Stimulated activated CD8-positive, alpha-beta memory T cell treated with anti-CD3 and anti-CD28 coated beads, Interleukin-7, amount 100 ng/mL, for 4 hours (primary cell): ENCODE data around the gene CDY2B.
"Not testable (repeated sequence)": the region's sequence is repeated elsewhere in the genome, so short reads cannot be mapped to it uniquely, and the experiment has no call there.

Source experiments
- DNase-seq, 2 donors: peaks; one replicate each; pipeline ENCODE4 v3.0.0-alpha.2; 2020; ENCODE audit warnings: low read depth in 2 of 2

Gene CDY2B, protein sequence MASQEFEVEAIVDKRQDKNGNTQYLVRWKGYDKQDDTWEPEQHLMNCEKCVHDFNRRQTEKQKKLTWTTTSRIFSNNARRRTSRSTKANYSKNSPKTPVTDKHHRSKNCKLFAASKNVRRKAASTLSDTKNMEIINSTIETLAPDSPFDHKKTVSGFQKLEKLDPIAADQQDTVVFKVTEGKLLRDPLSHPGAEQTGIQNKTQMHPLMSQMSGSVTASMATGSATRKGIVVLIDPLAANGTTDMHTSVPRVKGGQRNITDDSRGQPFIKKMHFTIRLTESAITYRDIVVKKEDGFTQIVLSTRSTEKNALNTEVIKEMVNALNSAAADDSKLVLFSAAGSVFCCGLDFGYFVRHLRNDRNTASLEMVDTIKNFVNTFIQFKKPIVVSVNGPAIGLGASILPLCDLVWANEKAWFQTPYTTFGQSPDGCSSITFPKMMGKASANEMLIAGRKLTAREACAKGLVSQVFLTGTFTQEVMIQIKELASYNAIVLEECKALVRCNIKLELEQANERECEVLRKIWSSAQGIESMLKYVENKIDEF

DNA sequence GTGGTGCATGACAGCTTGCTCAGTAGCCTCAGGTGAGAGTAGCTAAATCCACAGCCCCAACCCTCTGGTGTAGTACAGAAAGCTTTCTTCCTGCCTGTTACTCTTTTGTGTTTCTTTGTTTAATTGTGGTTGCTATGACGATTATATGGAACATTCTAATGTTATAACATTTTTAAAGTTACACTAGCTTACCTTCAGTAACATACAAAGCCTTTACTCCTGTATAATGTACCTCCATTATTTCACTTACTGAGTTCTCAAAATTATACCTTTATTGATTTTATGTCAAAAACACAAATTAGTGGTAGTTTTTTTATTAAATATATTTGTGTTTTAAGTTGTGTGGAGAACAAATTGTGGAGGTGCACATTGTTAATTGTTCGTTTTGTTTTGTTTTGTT lies at the start of gene CDY2B:
Gene CDY2B (minus strand): TSS at position 101 of the 400 bp plus-strand sequence. CDS start 328 bp downstream, outside the sequence.
- DNase-seq: not testable (repeated sequence)

DNA sequence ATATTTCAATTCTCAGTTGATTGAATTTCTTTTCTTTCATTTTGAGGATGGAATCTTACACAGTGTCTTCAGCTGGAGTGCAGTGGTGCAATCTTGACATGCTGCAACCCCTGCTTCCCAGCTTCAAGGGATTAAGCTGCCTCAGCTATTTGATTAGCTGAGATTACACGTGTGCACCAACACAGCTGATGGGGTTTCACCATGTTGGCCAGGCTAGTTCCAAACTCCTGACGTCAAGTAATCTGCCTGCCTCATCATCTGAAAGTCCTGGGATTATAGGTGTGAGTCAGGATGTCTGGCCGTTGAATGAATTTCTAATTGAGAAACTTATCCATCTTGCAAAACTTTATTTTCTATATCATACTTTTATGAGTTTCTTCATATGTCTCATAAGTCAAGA lies 28.0 kb upstream of the CDY2B start:
- DNase-seq: not testable (repeated sequence)

DNA sequence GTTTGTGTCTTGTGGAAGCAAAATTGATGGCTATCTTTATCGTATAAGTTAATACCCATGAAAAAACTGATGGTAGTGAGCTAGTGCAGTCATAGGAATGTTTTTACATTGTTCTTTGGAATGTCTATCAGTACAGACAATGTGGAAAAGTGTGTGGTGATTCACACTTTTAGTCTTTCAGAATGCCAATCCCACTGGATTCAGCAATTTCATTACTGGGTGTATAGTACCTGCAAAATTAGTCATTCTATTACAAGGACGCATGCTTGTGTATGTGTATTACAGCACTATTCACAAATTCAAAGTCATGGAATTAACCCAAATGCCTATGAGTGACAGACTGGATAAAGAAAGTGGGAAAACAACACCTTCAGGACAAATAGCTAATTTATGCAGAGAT lies 27.3 kb upstream of the CDY2B start:
- not testable (repeated sequence) for DNase-seq

DNA sequence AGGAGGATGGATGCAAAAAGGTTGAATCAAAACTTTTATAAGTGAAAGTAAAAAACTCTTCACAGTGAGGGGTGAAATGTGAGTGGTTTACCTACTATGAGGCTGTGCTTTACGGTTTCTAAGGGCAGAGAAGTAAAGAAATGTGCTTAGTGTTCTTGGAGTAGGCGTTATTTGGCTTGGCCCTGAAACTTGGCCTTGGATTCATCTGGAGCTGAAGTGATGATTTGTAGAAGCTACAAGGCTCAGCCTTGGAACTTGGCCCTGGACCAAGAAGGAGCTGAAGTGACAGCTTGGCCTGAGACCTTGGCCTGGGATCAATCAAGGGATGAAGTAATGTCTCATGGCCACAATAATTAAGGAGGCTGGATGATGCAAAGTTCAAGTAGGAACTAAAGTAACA lies 1.7 kb upstream of the CDY2B start:
- DNase-seq: not testable (repeated sequence)

DNA sequence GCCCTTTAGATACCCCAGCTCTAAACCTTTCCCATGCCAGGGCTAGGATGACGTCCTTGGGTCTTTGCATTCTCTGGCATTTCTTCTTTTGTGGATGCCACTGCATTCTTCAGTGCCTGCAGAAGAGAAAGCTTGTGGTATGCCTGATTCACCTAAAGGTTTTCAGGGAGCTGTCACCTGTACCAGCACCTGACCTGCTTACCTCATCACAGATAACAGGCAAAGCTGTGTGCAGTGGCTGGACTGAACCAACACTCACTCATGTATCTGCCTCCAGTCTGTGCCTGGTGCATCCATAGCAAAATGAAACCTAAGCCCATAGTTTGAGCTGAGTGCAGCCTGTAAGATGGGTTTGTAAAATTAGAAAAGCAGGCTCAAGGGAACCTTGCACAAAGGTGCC lies 3.3 kb downstream of the CDY2B start:
- not testable (repeated sequence) for DNase-seq

DNA sequence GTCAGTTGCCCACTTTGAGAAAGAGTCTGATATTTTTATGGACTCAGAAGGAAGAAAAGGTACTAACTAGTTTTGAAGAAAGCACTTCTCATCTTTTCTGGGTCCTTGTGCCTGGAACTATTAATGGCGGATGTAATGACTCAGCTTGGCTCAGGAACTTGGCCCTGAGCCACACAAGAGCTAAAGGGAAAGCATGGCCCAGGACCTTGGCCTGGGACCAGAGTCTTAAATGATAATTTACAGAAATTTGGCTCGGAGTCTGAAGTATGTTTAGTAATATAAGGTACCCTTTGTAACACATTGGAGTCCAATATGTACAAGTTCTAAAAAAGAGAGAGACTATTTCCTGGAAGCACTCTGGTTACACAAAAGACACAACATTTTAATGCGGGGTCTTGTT lies 4.6 kb downstream of the CDY2B start:
- not testable (repeated sequence) for DNase-seq

DNA sequence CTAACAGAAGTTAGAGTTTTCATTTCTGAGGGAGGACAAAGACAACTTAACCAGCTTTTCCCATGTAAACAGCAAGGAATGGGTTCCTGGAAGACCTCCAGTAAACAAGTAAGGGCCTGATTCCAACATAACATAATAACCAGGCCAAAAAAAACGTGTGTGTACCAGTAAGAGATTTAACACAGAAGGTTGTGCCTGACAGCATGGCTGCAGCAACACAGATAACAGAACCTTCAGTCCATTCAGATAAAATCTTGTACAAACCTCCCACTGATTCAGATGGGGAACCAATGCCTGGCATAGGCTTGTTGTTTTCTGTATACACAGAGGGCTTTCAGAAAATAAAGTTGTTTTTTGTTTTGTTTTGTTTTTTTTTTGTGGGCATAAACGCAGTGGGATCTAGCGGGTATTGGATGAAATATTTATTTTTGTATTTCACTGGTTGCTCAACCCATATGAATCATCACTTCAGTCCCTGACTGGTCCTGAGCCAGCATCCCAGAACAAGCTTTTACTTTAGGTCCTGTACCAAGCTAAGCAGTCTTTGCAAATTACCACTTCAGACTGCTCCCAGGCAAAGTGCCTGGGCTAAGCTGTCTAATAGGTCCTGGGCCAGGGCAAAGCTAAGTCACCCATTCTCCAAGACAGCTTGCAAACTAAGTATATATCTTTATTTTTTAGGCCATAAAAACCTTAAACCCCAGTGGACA lies 8.7 kb downstream of the CDY2B start:
- not testable (repeated sequence) for DNase-seq

DNA sequence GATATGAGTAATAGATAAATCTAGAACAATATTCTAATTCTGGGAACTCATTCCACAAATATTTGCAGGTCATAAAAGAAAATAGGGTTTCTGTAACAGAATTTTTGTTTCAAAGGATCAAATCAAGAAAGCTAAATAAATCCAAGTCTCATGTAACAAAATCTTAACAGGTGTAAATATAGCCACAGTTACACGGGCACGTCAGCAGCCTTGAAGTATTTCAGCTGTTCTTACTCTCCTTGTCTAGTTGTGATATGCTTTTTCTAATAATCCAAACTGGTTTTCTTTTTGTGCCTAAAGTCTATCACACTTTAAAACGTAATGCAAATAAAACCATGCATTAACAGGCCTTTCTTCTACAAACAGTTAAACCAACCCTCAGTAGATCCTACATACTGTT lies 9.3 kb downstream of the CDY2B start:
- not testable (repeated sequence) for DNase-seq

DNA sequence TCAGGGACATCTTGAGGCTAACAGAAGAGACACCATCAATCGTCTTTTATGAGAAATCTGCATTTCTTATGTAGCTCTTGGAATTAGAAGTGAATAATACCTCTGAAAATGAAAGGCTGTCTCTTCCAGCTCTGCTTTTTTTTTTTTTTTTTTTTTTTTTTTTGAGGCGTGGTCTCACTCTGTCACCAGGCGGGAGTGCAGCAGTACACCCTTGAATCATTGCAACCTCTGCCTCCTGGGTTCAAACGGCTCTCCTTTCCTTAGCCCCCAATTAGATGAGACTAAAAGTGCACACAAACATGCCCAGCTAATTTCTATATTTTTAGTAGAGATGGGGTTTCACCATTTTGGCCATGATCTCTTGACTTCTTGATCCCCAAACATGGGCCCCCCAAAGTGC lies 12.2 kb downstream of the CDY2B start:
- DNase-seq: not testable (repeated sequence)

DNA sequence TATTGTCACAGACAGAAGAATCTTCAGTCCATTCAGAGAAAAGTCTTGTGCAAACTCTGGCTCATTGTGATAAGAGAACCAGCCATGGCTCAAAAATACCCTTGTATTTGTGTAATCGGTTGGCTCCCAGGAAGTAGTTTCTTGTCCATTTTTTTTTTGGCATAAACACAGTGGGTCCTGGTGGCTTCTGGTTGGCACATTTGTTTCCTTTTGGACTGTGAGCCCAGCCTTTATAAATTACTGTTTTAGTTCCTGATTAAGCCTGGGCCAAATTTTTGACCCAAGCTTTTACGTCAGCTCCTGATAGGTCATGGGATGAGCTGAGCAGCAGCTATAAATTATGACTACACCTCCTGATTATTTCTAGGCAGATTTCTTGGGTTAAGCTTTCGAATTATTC lies 19.4 kb downstream of the CDY2B start:
- DNase-seq: not testable (repeated sequence)

DNA sequence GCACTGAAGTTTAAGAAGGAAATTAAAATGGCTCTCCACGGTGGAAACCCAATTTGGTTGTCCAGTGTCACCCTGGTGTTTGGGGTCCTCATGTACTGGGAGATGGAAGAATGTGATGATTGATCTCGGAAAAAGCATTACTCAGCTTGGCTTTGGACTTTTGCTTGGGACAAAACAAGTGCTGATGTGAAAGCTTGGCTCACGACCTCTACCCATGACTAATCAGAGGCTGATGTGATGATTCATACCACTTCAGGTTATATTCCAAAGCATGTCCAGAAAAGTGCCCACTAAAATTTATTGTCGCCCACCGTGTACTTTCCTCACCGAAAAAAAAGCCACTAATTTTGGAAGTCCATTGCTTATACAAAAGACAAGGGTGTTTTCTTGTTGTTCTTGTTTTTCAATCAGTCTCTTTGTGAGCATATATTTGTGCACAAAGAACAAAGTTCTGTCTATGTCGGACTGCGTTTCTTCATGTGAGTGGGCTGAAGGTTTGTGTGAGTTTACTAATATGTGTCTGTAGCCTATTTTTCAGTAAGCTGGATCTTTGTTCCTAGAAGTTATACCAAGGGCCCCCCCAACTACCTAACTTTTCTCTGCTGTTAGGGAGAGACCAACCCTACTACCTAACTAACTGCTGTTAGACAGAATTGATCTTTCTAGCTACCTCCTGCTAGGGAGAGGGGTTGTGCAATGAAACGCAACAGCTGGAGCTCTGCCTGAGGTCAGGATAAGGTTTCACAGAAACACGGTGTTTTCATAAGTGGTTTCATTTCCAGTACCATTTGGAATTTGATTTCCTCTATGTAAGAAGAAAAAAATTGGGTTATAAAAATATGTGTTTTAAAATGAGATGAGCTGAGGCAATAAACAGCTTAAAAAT lies 22.8 kb downstream of the CDY2B start:
- not testable (repeated sequence) for DNase-seq

DNA sequence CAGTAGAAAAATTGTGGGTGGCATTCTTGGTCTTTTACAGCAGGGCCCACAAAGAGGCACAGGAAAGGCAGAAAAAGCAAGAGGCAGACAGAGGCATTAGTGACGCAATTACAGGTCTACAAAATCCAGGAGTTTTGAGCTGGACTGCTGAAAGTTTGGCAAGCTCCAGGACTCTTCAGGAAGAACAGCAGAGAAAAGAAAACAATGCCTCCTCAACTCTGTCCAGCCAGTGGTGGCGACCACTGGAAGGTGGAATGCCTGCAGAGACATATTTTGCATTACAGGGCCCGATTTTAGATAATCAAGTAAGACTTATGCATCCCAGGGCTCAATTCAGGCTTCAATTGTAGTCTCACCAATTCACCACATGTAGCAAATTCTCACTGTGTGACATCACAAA lies 23.5 kb downstream of the CDY2B start:
- not testable (repeated sequence) for DNase-seq

DNA sequence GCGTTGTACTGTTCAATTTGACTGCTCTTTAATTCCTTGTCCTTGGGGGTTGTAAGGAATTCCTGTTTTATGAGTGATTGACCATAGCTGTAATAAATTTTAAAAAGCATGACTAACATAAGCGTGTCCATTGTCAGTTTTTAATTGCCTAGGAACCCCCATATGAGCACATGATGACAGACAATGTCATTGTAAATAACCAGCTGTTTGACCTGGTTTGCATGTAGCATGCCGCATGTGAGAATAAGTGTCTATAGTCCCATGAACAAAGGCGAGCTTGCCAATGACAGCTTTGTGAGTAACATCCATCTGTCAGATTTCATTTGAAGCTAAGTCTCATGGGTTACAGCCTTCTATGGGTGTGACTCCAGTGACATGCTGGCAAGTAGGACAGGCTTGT lies 30.9 kb downstream of the CDY2B start:
- not testable (repeated sequence) for DNase-seq

DNA sequence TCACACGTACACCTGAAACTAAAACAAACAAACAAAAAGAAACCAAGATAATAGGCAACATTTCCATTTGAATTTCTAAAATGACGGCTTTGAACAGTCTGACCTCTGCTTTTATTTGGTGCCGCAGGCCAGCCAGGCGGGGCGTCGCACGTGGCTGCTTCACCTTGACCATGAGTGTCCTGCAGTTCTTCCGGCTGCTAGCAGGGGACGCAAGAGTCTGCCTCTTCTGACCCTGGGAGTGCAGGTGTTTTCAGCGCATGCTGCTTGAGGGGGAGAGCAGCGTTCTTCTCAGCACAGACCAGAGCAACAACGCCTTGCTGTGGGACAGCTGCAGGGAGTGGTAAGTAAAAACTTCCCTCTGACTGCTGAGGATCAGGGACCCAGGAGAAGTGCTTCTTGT lies 47.9 kb downstream of the CDY2B start:
- DNase-seq: not testable (repeated sequence)
